Activated CD8-positive, alpha-beta memory T cell treated with anti-CD3 and anti-CD28 coated beads for 4 hours (primary cell): ENCODE data around the gene LUZP2.
"Not testable (repeated sequence)": the region's sequence is repeated elsewhere in the genome, so short reads cannot be mapped to it uniquely, and the experiment has no call there.

Source experiments
- DNase-seq, 2 donors: peaks; one replicate each; pipeline ENCODE4 v3.0.0-alpha.2; 2020; ENCODE audit warnings: low read depth in 2 of 2

The LUZP2 gene

GRCh38 chr11:24820541-24820940 is 323.7 kb downstream of the LUZP2 start:
- no peak for DNase-seq

GRCh38 chr11:24828938-24829605 is 332.2 kb downstream of the LUZP2 start:
- DNase-seq: no peak

- no peak for DNase-seq
Observed at GRCh38 chr11:24833573-24833972, 336.7 kb downstream of the LUZP2 start.

- no peak for DNase-seq
Observed at GRCh38 chr11:24837112-24837511, 340.3 kb downstream of the LUZP2 start.

- DNase-seq: no peak
Observed at GRCh38 chr11:24842308-24842707, 345.5 kb downstream of the LUZP2 start.

GRCh38 chr11:24844406-24844805 is 347.6 kb downstream of the LUZP2 start:
- DNase-seq: no peak

GRCh38 chr11:24848857-24849256 is 352.0 kb downstream of the LUZP2 start:
- no peak for DNase-seq

- DNase-seq: no peak
Observed at GRCh38 chr11:24855951-24856350, 359.1 kb downstream of the LUZP2 start.

- no peak for DNase-seq
Observed at GRCh38 chr11:24859801-24860300, 363.0 kb downstream of the LUZP2 start.

- no peak for DNase-seq
Observed at GRCh38 chr11:24861440-24861839, 364.6 kb downstream of the LUZP2 start.

GRCh38 chr11:24866743-24867142 is 369.9 kb downstream of the LUZP2 start:
- DNase-seq: no peak

- DNase-seq: no peak
Observed at GRCh38 chr11:24870048-24870447, 373.2 kb downstream of the LUZP2 start.

- DNase-seq: no peak
Observed at GRCh38 chr11:24872186-24872585, 375.3 kb downstream of the LUZP2 start.

GRCh38 chr11:24872651-24873311 is 375.9 kb downstream of the LUZP2 start:
- DNase-seq: no peak

GRCh38 chr11:24880962-24881361 is 384.1 kb downstream of the LUZP2 start:
- no peak for DNase-seq

GRCh38 chr11:24885580-24886173 is 388.8 kb downstream of the LUZP2 start:
- DNase-seq: no peak

GRCh38 chr11:24886880-24887619 is 390.2 kb downstream of the LUZP2 start:
- no peak for DNase-seq

GRCh38 chr11:24890426-24890825 is 393.6 kb downstream of the LUZP2 start:
- DNase-seq: no peak

- not testable (repeated sequence) for DNase-seq
Observed at GRCh38 chr11:24891845-24892492, 395.1 kb downstream of the LUZP2 start.

- no peak for DNase-seq
Observed at GRCh38 chr11:24896118-24896835, 399.4 kb downstream of the LUZP2 start.

- DNase-seq: no peak
Observed at GRCh38 chr11:24900514-24900913, 403.7 kb downstream of the LUZP2 start.
